ENCODE results near the gene DDX43.
A peak's percentile ranks its signal among the peaks of the same experiment; 100 is the strongest.

Gene DDX43

GRCh38 chr6:73394577-73395354 is at the start of gene DDX43:
TSS of gene DDX43 (plus strand) at chr6:73394828. CDS start at chr6:73394906, 78 bp downstream.
- no peak for TF ChIP-seq CTCF (conservative IDR thresholded peaks at IDR 0.05; ENCODE audit: low read length)
- peak; percentile 80 for DNase-seq (ENCODE audit: low read depth)
- H3K4me3 ChIP-seq (ENCODE audit: low read length) = peak within 1 kb of the TSS; percentile 53

GRCh38 chr6:73348550-73349204 is 46.0 kb upstream of the DDX43 start:
- no peak for DNase-seq (ENCODE audit: low read depth)
- TF ChIP-seq CTCF (conservative IDR thresholded peaks at IDR 0.05; ENCODE audit: low read length) = no peak
- no peak overlapping the region for H3K4me3 ChIP-seq (ENCODE audit: low read length)

GRCh38 chr6:73349311-73349710 is 45.3 kb upstream of the DDX43 start:
- TF ChIP-seq CTCF (conservative IDR thresholded peaks at IDR 0.05; ENCODE audit: low read length) = no peak
- H3K4me3 ChIP-seq (ENCODE audit: low read length) = no peak overlapping the region
- no peak for DNase-seq (ENCODE audit: low read depth)

GRCh38 chr6:73353636-73354593 is 40.7 kb upstream of the DDX43 start, which contains the start of gene DPPA5:
TSS of gene DPPA5 (minus strand) at chr6:73354276. CDS start at chr6:73354225, 51 bp downstream.
- TF ChIP-seq CTCF (conservative IDR thresholded peaks at IDR 0.05; ENCODE audit: low read length) = no peak
- H3K4me3 ChIP-seq (ENCODE audit: low read length) = no peak within 1 kb of the TSS
- DNase-seq (ENCODE audit: low read depth) = no peak

- H3K4me3 ChIP-seq (ENCODE audit: low read length) = no peak within 1 kb of the TSS
- no peak for TF ChIP-seq CTCF (conservative IDR thresholded peaks at IDR 0.05; ENCODE audit: low read length)
- no peak for DNase-seq (ENCODE audit: low read depth)
Observed at GRCh38 chr6:73362358-73362757, 32.3 kb upstream of the DDX43 start, which contains the start of gene KHDC3L. TSS of gene KHDC3L (plus strand) at chr6:73362658. CDS start at chr6:73362730, 72 bp downstream.

GRCh38 chr6:73362869-73363536 is 31.6 kb upstream of the DDX43 start:
- DNase-seq (ENCODE audit: low read depth) = no peak
- no peak overlapping the region for H3K4me3 ChIP-seq (ENCODE audit: low read length)
- no peak for TF ChIP-seq CTCF (conservative IDR thresholded peaks at IDR 0.05; ENCODE audit: low read length)

Data from AG10803 (cell line).